A673 (cell line): ENCODE data around the gene VPS52. TPM values are rescaled to one million over a fixed set of nuclear protein-coding genes. Genes with fewer than 3 reads are reported as not detected.
A peak's percentile ranks its signal among the peaks of the same experiment; 100 is the strongest.

ENCODE experiments used
- BruUV-seq: library from RNA; stranded (reverse); fragments of 400-500 nt; replicated peaks from 2 replicates; lab custom pipeline; 2021; lab: Mats Ljungman, UMichigan
- CTCF ChIA-PET: fragments of 300-600 bp; sonication (Branson Sonifier 250); formaldehyde crosslinking; loops from one replicate; lab custom pipeline; 2022; ENCODE audit warnings: antibody characterized with exemption; lab: Charles Lee
- POLR2A ChIA-PET: fragments of 300-600 bp; sonication (Branson Sonifier 250); formaldehyde crosslinking; loops from one replicate; lab custom pipeline; 2022; ENCODE audit warnings: antibody characterized with exemption; ENCODE audit not compliant: low non-redundant PET; lab: Charles Lee
- DNase-seq: peaks from one replicate; pipeline ENCODE4 v3.0.0-alpha.2; 2015; ENCODE audit warnings: low spot score
- H3K27ac ChIP-seq: fragments of 200-600 bp; sonication (generic); 2 replicates; pipeline ENCODE4 v1.5.1; 2016; ENCODE audit warnings: mixed run types, low read depth, mild to moderate bottlenecking, mixed read lengths, antibody characterized with exemption, low read length; ENCODE audit not compliant: poor library complexity, severe bottlenecking
- H3K27me3 ChIP-seq: fragments of 200-600 bp; sonication (generic); replicated peaks from 2 replicates; pipeline ENCODE4 v1.6.1; 2017; ENCODE audit warnings: mixed run types, low read depth, mild to moderate bottlenecking, mixed read lengths, antibody characterized with exemption, low read length; ENCODE audit not compliant: insufficient read depth, poor library complexity
- H3K36me3 ChIP-seq: fragments of 200-600 bp; sonication (generic); 2 replicates; pipeline ENCODE4 v1.6.1; 2016; ENCODE audit warnings: mixed run types, mild to moderate bottlenecking, mixed read lengths, antibody characterized with exemption, low read length; ENCODE audit not compliant: insufficient read depth, poor library complexity, severe bottlenecking
- H3K4me1 ChIP-seq: fragments of 200-600 bp; sonication (generic); 2 replicates; pipeline ENCODE4 v1.6.1; 2017; ENCODE audit warnings: mixed run types, mild to moderate bottlenecking, mixed read lengths, antibody characterized with exemption, low read length; ENCODE audit not compliant: insufficient read depth, poor library complexity, severe bottlenecking
- H3K4me3 ChIP-seq: fragments of 200-600 bp; sonication (generic); 2 replicates; pipeline ENCODE4 v1.5.1; 2016; ENCODE audit warnings: low read depth, mixed run types, mild to moderate bottlenecking, mixed read lengths, low read length; ENCODE audit not compliant: poor library complexity, severe bottlenecking
- H3K9me3 ChIP-seq: fragments of 200-600 bp; sonication (generic); 2 replicates; pipeline ENCODE4 v1.6.1; 2016; ENCODE audit warnings: mixed run types, low read depth, mild to moderate bottlenecking, mixed read lengths, antibody characterized with exemption, low read length; ENCODE audit not compliant: poor library complexity, severe bottlenecking
- CTCF ChIP-seq: fragments of 300-800, 200-600 bp; sonication (generic); conservative IDR thresholded peaks from 2 replicates; pipeline ENCODE4 v1.5.1; 2017; ENCODE audit warnings: low read depth, mild to moderate bottlenecking, antibody characterized with exemption, low read length, moderate library complexity, mixed read lengths
- EZH2 ChIP-seq: fragments of 200-600 bp; sonication (generic); IDR thresholded peaks from 2 replicates; pipeline ENCODE4 v1.6.1; 2017; ENCODE audit warnings: borderline replicate concordance, low read depth, mild to moderate bottlenecking, mixed read lengths, antibody characterized with exemption, low read length; ENCODE audit not compliant: poor library complexity, severe bottlenecking
- intact Hi-C: fragments of 100-400 bp; cut with micrococcal nuclease; formaldehyde crosslinking; loops from one replicate; pipeline ENCODE4 v1.10.0; 2022; ENCODE audit not compliant: unreplicated experiment
- total RNA-seq: library from RNA; stranded (reverse); gene quantifications from 2 replicates; pipeline ENCODE4 v1.2.3, GENCODE V29; 2021

VPS52 gene
- total RNA-seq, 1 experiment from 2014 or later: 58.2 TPM

DNA sequence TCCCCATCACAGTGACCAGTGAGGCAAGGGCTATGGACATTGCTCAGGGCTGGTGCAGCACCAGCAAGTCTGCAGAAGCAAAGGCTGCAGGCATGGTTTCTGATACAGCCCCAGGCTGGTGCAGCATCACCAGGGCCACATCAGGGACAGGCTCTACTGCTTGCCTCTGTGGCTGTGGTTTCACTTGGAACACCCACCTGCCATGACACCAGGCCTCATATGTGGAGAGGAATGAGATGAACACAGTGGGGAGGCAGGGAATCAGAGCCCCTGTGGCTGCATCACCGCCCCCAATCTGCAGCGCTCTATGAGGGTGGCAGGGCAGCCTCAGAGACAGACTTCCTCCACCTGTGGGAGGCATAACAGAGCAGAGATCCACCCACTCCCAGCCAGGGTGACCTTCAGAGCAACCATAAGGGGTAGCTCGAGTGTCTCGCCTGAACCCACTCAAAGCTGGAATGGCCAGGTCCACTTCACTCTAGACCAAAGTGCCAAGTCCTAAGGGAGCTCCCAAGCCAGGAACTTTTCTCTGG lies 55.5 kb downstream of the VPS52 start:
- no peaks in the 10 kb centered on the region for H3K9me3 ChIP-seq
- TF ChIP-seq EZH2 (no peak), CTCF (no peak)
- DNase-seq: no peak
- H3K4me1 ChIP-seq: peaks cover 9% of the 10 kb centered on the region
- no peak overlapping the region for H3K4me3 ChIP-seq
- no TSS peak for BruUV-seq
- ChIA-PET POLR2A (no interaction called here), CTCF (no interaction called here)
- H3K27ac ChIP-seq: no peak overlapping the region
- H3K36me3 ChIP-seq: no peaks in the 10 kb centered on the region
- intact Hi-C loops: no loop called here
- H3K27me3 ChIP-seq: no peaks in the 10 kb centered on the region

DNA sequence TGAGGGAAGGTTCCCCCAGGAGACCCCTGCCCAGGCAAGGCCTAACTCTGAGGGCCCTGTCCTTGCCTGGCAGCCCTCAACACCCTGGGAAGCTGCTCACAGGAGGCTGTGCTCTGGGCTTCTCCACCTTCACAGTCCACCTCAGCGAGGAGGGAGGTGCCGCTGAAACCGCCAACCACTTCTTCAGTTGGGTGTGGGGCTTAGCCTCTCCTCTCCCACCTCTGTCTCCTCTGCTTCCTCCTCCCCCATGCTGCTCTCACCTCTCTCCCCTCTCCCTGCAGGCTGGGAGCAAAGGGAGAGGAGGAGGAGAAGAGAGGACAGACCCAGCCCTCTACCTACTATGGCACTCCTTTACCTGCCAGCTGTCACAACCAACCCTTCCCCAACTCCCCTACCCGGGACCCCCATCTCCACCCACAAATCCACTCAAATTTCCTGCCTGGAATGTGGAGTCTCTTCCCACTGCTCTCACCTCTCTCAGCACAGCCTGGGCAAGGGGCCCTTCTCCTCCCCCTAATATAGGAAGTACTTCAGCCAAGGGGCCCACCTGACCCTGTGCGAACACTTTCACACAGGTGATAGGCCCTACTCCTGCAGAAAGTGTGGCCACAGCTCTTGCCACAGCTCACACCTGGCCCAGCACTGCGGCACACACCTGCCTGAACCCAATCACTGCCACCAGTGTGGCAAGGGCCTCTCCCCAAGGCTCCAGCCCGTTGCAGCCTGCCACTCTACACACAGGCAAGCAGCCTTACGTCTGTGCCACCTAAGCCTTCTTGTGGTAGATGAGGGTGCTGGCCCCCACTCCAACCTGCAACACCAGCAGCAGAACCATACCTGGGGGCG lies 56.2 kb downstream of the VPS52 start:
- Histone ChIP-seq H3K27me3 (no peaks in the 10 kb centered on the region), H3K4me1 (peaks cover 9% of the 10 kb centered on the region), H3K4me3 (no peak overlapping the region), H3K36me3 (no peaks in the 10 kb centered on the region), H3K27ac (no peak overlapping the region), H3K9me3 (no peaks in the 10 kb centered on the region)
- CTCF ChIA-PET: no interaction called here
- no TSS peak for BruUV-seq
- intact Hi-C loops: no loop called here
- POLR2A ChIA-PET: no interaction called here
- TF ChIP-seq CTCF (no peak), EZH2 (no peak)
- DNase-seq: no peak

- no peak for DNase-seq
- no peaks in the 10 kb centered on the region for H3K27me3 ChIP-seq
- peaks cover 11% of the 10 kb centered on the region for H3K36me3 ChIP-seq
- POLR2A ChIA-PET: no interaction called here
- peak overlapping the region; percentile 53 for H3K4me3 ChIP-seq
- no TSS peak for BruUV-seq
- H3K4me1 ChIP-seq: peaks cover 9% of the 10 kb centered on the region
- intact Hi-C loops: no loop called here
- CTCF ChIA-PET: no interaction called here
- no peaks in the 10 kb centered on the region for H3K9me3 ChIP-seq
- TF ChIP-seq EZH2: no peak
- TF ChIP-seq CTCF: no peak
- H3K27ac ChIP-seq: no peak overlapping the region
Observed at GRCh38 chr6:33213989-33214335, 57.7 kb downstream of the VPS52 start.
